HCT116 (cell line): Measurements from ENCODE around the gene NTRK3.

Experiments
- EGR1 ChIP-seq: IDR thresholded peaks from 2 replicates; pipeline ENCODE4 v1.6.1; 2012; ENCODE audit warnings: low read depth
- ELF1 ChIP-seq: IDR thresholded peaks from 2 replicates; pipeline ENCODE4 v1.6.1; 2012; ENCODE audit warnings: low read depth, borderline replicate concordance
- EZH2 ChIP-seq: fragments of 200-600 bp; sonication (generic); IDR thresholded peaks from 2 replicates; pipeline ENCODE4 v1.6.1; 2017; ENCODE audit warnings: antibody characterized with exemption, mixed run types
- FOSL1 ChIP-seq: IDR thresholded peaks from 2 replicates; pipeline ENCODE4 v1.6.1; 2012; ENCODE audit warnings: low read depth
- POLR2AphosphoS5 ChIP-seq: IDR thresholded peaks from 2 replicates; pipeline ENCODE4 v1.6.1; 2011; ENCODE audit warnings: mild to moderate bottlenecking, low read depth, low read length, moderate library complexity
- RAD21 ChIP-seq: IDR thresholded peaks from 2 replicates; pipeline ENCODE4 v1.6.1; 2012; ENCODE audit warnings: low read depth, mild to moderate bottlenecking
- SP1 ChIP-seq: IDR thresholded peaks from 2 replicates; pipeline ENCODE4 v1.6.1; 2012; ENCODE audit warnings: low read depth
- ZFX ChIP-seq: fragments of 450-650 bp; IDR thresholded peaks from 2 replicates; pipeline ENCODE4 v1.6.1; 2017
- ZNF274 ChIP-seq: fragments of 200-500 bp; sonication (Bioruptor generic); IDR thresholded peaks from 2 replicates; pipeline ENCODE4 v1.6.1; 2014; ENCODE audit warnings: mild to moderate bottlenecking, low read depth, low read length, inconsistent platforms
- TF ChIP-seq, protein P1 (sequence below), 3 experiments: fragments of 200-600 bp in 1 of 3; sonication (generic) in 1 of 3; IDR thresholded peaks in 2 of 3; conservative IDR thresholded peaks in 1 of 3; 2 replicates each; pipeline ENCODE4 v1.5.1; 2012 to 2017; ENCODE audit warnings: low read depth in 2 of 3, low read length in 2 of 3, antibody characterized with exemption in 1 of 3, borderline replicate concordance in 1 of 3, control low read depth in 1 of 3, mild to moderate bottlenecking in 1 of 3, mixed read lengths in 1 of 3, mixed run types in 1 of 3, moderate library complexity in 1 of 3; ENCODE audit not compliant: insufficient read depth in 1 of 3
- TF ChIP-seq, protein P2 (sequence below): IDR thresholded peaks from 2 replicates; pipeline ENCODE4 v1.6.1; 2012

DNA sequence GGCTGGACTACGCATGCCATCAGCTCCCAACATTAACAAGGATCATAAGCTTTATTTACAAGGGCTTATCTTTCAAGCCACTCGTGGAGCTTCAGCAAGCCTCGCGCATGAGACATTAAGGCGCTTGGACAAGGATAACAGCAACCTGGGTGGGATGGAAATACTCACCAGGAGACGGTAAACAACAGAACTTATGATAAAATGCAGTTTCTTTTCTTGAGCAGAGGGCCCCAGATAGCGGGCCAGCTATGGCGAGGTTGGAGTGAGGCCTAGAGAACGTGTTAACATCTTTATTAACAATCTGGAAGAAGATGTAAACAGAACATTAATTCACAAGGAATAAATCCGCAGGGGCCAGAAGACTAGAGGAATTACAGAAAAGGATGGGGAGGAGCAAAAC lies 158.2 kb downstream of the NTRK3 start:
- TF ChIP-seq, protein P1, sequence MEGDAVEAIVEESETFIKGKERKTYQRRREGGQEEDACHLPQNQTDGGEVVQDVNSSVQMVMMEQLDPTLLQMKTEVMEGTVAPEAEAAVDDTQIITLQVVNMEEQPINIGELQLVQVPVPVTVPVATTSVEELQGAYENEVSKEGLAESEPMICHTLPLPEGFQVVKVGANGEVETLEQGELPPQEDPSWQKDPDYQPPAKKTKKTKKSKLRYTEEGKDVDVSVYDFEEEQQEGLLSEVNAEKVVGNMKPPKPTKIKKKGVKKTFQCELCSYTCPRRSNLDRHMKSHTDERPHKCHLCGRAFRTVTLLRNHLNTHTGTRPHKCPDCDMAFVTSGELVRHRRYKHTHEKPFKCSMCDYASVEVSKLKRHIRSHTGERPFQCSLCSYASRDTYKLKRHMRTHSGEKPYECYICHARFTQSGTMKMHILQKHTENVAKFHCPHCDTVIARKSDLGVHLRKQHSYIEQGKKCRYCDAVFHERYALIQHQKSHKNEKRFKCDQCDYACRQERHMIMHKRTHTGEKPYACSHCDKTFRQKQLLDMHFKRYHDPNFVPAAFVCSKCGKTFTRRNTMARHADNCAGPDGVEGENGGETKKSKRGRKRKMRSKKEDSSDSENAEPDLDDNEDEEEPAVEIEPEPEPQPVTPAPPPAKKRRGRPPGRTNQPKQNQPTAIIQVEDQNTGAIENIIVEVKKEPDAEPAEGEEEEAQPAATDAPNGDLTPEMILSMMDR (IDR thresholded peaks at IDR 0.05 in 2 of 3, conservative IDR thresholded peaks at IDR 0.05 in 1 of 3; ENCODE audit: borderline replicate concordance in 1 of 3, insufficient read depth in 1 of 3, low read depth in 2 of 3, low read length in 2 of 3) = no peak
- TF ChIP-seq POLR2AphosphoS5 = no peak
- no peak for TF ChIP-seq EGR1
- TF ChIP-seq, protein P2, sequence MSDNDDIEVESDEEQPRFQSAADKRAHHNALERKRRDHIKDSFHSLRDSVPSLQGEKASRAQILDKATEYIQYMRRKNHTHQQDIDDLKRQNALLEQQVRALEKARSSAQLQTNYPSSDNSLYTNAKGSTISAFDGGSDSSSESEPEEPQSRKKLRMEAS = no peak
- no peak for TF ChIP-seq ZNF274
- no peak for TF ChIP-seq RAD21
- TF ChIP-seq EZH2 = no peak
- no peak for TF ChIP-seq SP1
- TF ChIP-seq FOSL1 = no peak
- TF ChIP-seq ELF1 = no peak
- TF ChIP-seq ZFX = no peak
